SH-SY5Y (cell line): ENCODE data around the gene BOD1L1.

Experiments
- GATA2 ChIP-seq: IDR thresholded peaks from 2 replicates; pipeline ENCODE4 v1.6.1; 2011; ENCODE audit warnings: mild to moderate bottlenecking, low read depth, low read length
- GATA3 ChIP-seq: IDR thresholded peaks from 2 replicates; pipeline ENCODE4 v1.6.1; 2011; ENCODE audit warnings: low read depth, mild to moderate bottlenecking, low read length, moderate library complexity

DNA sequence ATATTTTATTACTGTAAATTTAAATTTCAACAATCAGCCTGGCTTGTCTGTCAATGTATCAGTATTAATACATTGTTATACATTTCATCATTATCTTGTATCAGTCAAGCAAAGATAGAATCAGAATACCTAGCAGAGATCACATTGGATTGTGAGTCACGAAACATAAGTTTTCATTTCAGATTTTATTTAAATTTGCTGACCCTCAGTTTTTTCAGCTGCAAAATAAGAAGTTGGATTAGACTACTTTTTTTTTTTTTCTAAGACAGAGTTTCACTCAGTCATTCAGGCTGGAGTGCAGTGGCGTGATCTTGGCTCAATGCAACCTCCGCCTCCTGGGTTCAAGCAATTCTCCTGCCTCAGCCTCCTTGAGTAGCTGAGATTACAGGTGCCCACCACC is 49.9 kb downstream of the BOD1L1 start:
- no peak for TF ChIP-seq GATA2
- TF ChIP-seq GATA3 = no peak
